Stomach (tissue), 9 donors: ENCODE data around the gene SSR4. TPM values are rescaled to one million over a fixed set of nuclear protein-coding genes. Genes with fewer than 3 reads are reported as not detected.

Source experiments
- DNase-seq, 2 donors: peaks; one replicate each; pipeline versions ENCODE4 v3.0.0 to v3.0.0-alpha.2; 2013 to 2019
- H3K27ac ChIP-seq, 5 donors: fragments of 200-600 bp in 4 of 5; sonication (generic) in 4 of 5; one replicate each; pipeline ENCODE4 v1.5.1; 2013 to 2019; ENCODE audit warnings: mild to moderate bottlenecking in 1 of 5, moderate library complexity in 1 of 5
- H3K27me3 ChIP-seq, 3 donors: fragments of 200-600 bp; sonication (generic); one replicate each; pipeline ENCODE4 v1.5.1; 2017 to 2019; ENCODE audit warnings: mixed run types in 1 of 3
- H3K36me3 ChIP-seq, 4 donors: fragments of 200-600 bp; sonication (generic); 1 replicate in 3 of 4; 2 replicates in 1 of 4; pipeline ENCODE4 v1.5.1; 2016 to 2019
- H3K4me1 ChIP-seq, 4 donors: fragments of 200-600 bp; sonication (generic); one replicate each; pipeline ENCODE4 v1.5.1; 2016 to 2019
- H3K4me3 ChIP-seq, 4 donors: fragments of 200-600 bp; sonication (generic) in 3 of 4; one replicate each; pipeline ENCODE4 v1.5.1; 2016 to 2019; ENCODE audit warnings: mild to moderate bottlenecking in 1 of 4
- H3K9me3 ChIP-seq, 4 donors: fragments of 200-600 bp; sonication (generic); one replicate each; pipeline ENCODE4 v1.5.1; 2016 to 2019
- EP300 ChIP-seq: sonication (generic); formaldehyde crosslinking; IDR thresholded peaks from one replicate; pipeline ENCODE4 v1.6.1; 2017; ENCODE audit warnings: antibody characterized with exemption
- POLR2A ChIP-seq, 4 donors: fragments of 450-650 bp; IDR thresholded peaks; one replicate each; pipeline ENCODE4 v1.6.1; 2016; ENCODE audit warnings: antibody characterized with exemption in 4 of 4, control low read depth in 2 of 4, mild to moderate bottlenecking in 1 of 4, moderate library complexity in 1 of 4
- POLR2AphosphoS5 ChIP-seq, 3 donors: sonication (generic); formaldehyde crosslinking; IDR thresholded peaks; one replicate each; pipeline ENCODE4 v1.6.1; 2016; ENCODE audit warnings: antibody characterized with exemption in 3 of 3
- WGBS, 5 donors: extraction: QIAGEN DNeasy Blood & Tissue Kit in 3 of 5; methylation state at CpG; one replicate each; pipeline versions ENCODE4 v1.1.5 to v1.1.7; 2013 to 2018; 5-methylcytosine and 5-hydroxymethylcytosine counted together
- intact Hi-C: fragments of 100-400 bp; cut with DNase I; formaldehyde crosslinking; loops from one replicate; pipeline ENCODE4 v1.15.1; 2023; ENCODE audit warnings: low total_unique reads
- polyA plus RNA-seq, 3 donors: library from polyadenylated mRNA; stranded (reverse); fragments of 200-250 nt; gene quantifications; one replicate each; pipeline ENCODE4 v1.2.3, GENCODE V29; 2013
- total RNA-seq, 5 donors: library from RNA; depleted of rRNA; stranded (reverse); fragments of >200 nt; gene quantifications; one replicate each; pipeline versions ENCODE4 v1.1.0 to v1.2.3, GENCODE V29; 2014 to 2016
- TF ChIP-seq, protein P1 (sequence below), 7 experiments: fragments of 450-650 bp in 4 of 7; fragments of 200-600 bp in 3 of 7; sonication (generic) in 3 of 7; IDR thresholded peaks; one replicate each; pipeline ENCODE4 v1.5.1; 2016 to 2019; ENCODE audit warnings: antibody characterized with exemption in 7 of 7, control low read depth in 2 of 7, mild to moderate bottlenecking in 1 of 7
- donor health status: healthy with polysubstance abuse.
- donor health status: Bipolar disorder and iron deficiency.
- donor health status: healthy.

The SSR4 gene
- total and polyA plus RNA-seq, 8 donors: 13.9 to 717 (median 174) TPM

GRCh38 chrX:153825042-153825441 is 30.6 kb downstream of the SSR4 start:
- Histone ChIP-seq H3K27me3 (peaks cover 0 to 50% (median 23%) of the 10 kb centered on the region in 3 donors), H3K4me3 (no peak overlapping the region), H3K9me3 (peaks cover 0 to 23% (median 5%) of the 10 kb centered on the region in 4 donors), H3K27ac (no peak overlapping the region), H3K36me3 (no peaks in the 10 kb centered on the region), H3K4me1 (peaks cover 4 to 22% (median 21%) of the 10 kb centered on the region in 4 donors)
- DNase-seq: no peak
- WGBS, 5 donors: 76 to 87% (median 79%) methylated on average over 6 to 8 of the region's 8 CpGs
- intact Hi-C loops: no loop called here
- TF ChIP-seq, protein P1, sequence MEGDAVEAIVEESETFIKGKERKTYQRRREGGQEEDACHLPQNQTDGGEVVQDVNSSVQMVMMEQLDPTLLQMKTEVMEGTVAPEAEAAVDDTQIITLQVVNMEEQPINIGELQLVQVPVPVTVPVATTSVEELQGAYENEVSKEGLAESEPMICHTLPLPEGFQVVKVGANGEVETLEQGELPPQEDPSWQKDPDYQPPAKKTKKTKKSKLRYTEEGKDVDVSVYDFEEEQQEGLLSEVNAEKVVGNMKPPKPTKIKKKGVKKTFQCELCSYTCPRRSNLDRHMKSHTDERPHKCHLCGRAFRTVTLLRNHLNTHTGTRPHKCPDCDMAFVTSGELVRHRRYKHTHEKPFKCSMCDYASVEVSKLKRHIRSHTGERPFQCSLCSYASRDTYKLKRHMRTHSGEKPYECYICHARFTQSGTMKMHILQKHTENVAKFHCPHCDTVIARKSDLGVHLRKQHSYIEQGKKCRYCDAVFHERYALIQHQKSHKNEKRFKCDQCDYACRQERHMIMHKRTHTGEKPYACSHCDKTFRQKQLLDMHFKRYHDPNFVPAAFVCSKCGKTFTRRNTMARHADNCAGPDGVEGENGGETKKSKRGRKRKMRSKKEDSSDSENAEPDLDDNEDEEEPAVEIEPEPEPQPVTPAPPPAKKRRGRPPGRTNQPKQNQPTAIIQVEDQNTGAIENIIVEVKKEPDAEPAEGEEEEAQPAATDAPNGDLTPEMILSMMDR (IDR thresholded peaks at IDR 0.05): no peak
- TF ChIP-seq POLR2A (IDR thresholded peaks at IDR 0.05) (no peak), POLR2AphosphoS5 (IDR thresholded peaks at IDR 0.05) (no peak), EP300 (no peak)

DNA sequence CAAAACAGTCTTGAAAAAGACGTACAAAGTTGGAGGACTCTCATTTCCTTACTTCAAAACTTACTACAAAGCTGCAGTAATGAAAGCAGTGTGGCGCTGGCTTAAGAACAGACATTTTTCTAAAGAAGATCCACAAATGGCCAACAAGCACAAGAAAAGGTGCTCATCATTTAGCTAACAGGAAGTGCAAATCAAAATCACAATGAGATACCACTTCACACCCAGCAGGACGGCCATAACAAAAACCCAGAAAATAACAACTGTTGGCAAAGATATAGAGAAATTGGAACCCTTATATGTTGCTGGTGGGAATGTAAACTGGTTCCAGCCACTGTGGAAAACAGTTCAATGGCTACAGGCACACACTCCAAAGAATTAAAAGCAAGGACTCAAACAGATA is 32.5 kb downstream of the SSR4 start:
- DNase-seq: no peak
- intact Hi-C loops: no loop called here
- Histone ChIP-seq H3K4me3 (no peak overlapping the region), H3K4me1 (peaks cover 4 to 25% (median 24%) of the 10 kb centered on the region in 4 donors), H3K36me3 (no peaks in the 10 kb centered on the region), H3K27me3 (peaks cover 0 to 57% (median 39%) of the 10 kb centered on the region in 3 donors), H3K9me3 (peaks cover 0 to 23% (median 5%) of the 10 kb centered on the region in 4 donors), H3K27ac (no peak overlapping the region)
- TF ChIP-seq POLR2AphosphoS5 (IDR thresholded peaks at IDR 0.05): no peak
- TF ChIP-seq, protein P1 (IDR thresholded peaks at IDR 0.05): no peak
- TF ChIP-seq POLR2A (IDR thresholded peaks at IDR 0.05): no peak
- TF ChIP-seq EP300: no peak
- WGBS, 5 donors: 65 to 79% (median 75%) methylated on average over 3 of the region's 3 CpGs

- no peaks in the 10 kb centered on the region for H3K36me3 ChIP-seq
- no peak for DNase-seq
- 58 to 85% (median 80%) methylated on average over 9 of the region's 9 CpGs for WGBS, 5 donors
- H3K4me3 ChIP-seq: peak overlapping the region in 2 of 4 donors; percentile 46 to 55
- H3K27me3 ChIP-seq: peaks cover 0 to 62% (median 43%) of the 10 kb centered on the region in 3 donors
- TF ChIP-seq EP300 (no peak), POLR2AphosphoS5 (IDR thresholded peaks at IDR 0.05) (no peak), POLR2A (IDR thresholded peaks at IDR 0.05) (no peak)
- TF ChIP-seq, protein P1 (IDR thresholded peaks at IDR 0.05): no peak
- peaks cover 4 to 25% (median 24%) of the 10 kb centered on the region in 4 donors for H3K4me1 ChIP-seq
- intact Hi-C loops: no loop called here
- H3K27ac ChIP-seq: peak overlapping the region in 1 of 5 donors; percentile 42
- peaks cover 0 to 26% (median 5%) of the 10 kb centered on the region in 4 donors for H3K9me3 ChIP-seq
Measured at GRCh38 chrX:153827903-153828302, 33.4 kb downstream of the SSR4 start.

DNA sequence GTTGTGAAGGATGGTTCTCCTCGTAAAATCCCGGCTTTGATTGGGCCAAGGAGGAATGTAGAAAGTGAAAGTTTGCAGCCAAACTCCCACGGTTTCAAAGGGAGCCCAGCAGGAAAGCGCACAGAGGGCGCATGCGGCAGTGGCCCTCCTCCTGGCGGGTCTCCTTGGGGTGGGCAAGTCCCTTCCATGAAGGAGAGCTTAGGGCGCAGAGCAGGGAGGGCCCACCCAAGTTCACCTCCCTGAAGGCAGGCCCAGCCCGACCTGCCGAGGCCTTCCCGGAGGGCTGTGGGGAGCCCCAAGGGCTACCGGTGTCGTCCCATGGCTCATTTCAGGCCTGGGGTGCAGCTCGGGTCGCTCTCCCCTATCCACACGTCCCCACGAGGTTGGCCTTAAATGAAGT is 33.8 kb downstream of the SSR4 start:
- DNase-seq: no peak
- intact Hi-C loops: no loop called here
- Histone ChIP-seq H3K36me3 (no peaks in the 10 kb centered on the region), H3K4me1 (peaks cover 4 to 25% (median 24%) of the 10 kb centered on the region in 4 donors), H3K9me3 (peaks cover 0 to 26% (median 5%) of the 10 kb centered on the region in 4 donors), H3K4me3 (peak overlapping the region; percentile 46 to 55 (median 50)), H3K27ac (peak overlapping the region in 1 of 5 donors; percentile 42), H3K27me3 (peaks cover 0 to 62% (median 43%) of the 10 kb centered on the region in 3 donors)
- TF ChIP-seq, protein P1 (IDR thresholded peaks at IDR 0.05): no peak
- 30 to 34% (median 31%) methylated on average over 17 of the region's 17 CpGs; no CpG with 5 or more reads in 1 of the 5 donors for WGBS, 5 donors
